C4-2B (cell line): Measurements from ENCODE around the gene TBX5.

ENCODE experiments used
- H3K27ac ChIP-seq: fragments of 450-650 bp; 2 replicates; pipeline ENCODE4 v1.5.1; 2017
- CTCF ChIP-seq: fragments of 450-650 bp; conservative IDR thresholded peaks from 2 replicates; pipeline ENCODE4 v1.5.1; 2017; ENCODE audit warnings: mild to moderate bottlenecking
- ZFX ChIP-seq: fragments of 450-650 bp; IDR thresholded peaks from 2 replicates; pipeline ENCODE4 v1.6.1; 2017

TBX5 gene

DNA sequence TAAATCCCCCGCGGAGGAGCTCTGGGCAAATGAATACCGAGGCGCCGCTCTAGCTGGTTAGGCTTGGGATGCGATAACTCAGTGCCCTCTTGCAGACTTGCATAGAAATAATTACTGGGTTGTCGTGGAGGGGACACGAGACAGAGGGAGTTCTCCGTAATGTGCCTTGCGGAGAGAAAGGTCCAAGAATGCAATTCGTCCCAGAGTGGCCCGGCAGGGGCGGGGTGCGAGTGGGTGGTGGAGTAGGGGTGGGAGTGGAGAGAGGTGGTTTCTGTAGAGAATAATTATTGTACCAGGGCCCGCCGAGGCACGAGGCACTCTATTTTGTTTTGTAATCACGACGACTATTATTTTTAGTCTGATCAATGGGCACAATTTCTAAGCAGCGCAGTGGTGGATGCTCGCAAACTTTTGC, 2.5 kb upstream of the TBX5 start:
- TF ChIP-seq ZFX (no peak), CTCF (no peak)
- no peak overlapping the region for H3K27ac ChIP-seq

- no peak overlapping the region for H3K27ac ChIP-seq
Measured at GRCh38 chr12:114407842-114408411, 2.0 kb upstream of the TBX5 start.

DNA sequence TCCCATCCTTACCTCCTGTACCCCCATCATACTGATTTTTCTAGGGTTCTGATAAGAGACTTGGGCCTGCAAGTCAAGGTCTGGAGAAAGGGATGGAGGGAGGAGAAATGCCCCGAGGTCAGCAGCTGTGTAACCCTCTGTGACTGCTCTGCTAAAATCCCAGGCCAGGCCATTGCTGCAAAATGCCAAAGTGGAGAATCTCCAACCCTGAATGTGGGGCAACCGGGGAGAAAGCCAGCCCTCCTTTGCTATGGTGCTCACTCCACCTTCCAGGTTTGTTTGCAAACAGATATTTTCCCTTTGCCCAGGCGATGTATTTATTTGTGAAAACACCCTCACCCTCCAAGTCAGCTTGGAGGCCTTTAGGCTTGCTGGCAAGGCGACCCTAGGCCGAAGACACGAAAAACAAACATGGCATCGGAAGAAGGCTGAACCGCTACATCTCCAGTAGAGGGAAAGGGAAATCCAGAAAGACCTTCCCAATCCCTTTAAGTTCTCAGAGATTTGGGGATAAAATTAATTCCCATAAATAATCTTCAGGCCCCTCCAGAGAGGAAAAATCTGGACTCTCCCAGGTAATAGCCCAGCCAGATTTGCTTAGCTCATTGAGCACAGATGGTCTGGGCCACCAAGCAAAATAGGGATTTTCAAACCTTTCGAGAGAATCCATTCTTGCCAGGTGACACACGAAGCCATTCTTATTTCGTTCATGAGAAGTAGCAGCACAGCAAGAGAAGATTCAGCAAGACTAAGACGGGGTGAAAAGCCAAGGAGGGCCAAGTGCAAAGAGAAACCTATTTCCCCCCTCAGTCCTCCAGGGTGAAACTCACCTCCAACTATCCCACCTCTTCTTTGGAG, 1.3 kb upstream of the TBX5 start:
- TF ChIP-seq ZFX (no peak), CTCF (no peak)
- no peak overlapping the region for H3K27ac ChIP-seq

More at GRCh38 chr12:114407842-114408411, 2.0 kb upstream of the TBX5 start:
- TF ChIP-seq ZFX: no peak
- no peak for TF ChIP-seq CTCF

DNA sequence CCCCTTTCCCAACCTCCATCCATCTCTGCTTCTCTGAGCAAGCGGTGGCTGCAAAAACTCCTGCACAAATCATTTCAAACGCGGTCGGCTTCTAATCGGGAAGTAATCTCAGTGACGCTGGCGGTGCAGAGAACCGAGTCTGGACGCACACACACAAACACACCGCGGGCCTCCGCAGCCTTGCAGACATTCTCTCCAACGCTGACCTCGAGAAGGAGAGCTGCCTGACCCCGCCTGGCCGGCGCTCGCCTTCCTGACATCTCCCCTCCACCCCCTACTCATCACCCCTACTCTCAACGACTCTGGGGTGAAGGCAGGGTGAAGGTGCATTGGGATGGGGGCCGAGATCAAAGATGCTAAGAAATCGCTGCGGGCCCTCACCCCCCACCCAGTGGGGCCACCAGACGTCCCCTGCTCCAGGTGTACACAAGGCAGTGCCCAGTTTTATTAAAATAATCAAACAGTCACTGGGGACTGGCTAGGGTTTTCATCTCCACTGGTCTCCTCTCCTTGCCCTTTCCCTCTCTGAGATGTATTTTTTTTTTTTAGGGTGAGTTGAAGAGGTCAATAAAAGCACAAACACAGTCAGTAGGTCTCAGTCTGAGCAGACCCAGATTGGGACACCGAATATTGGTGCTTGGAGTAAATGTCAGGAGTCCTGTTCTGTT, 506 bp upstream of the TBX5 start:
- no peak overlapping the region for H3K27ac ChIP-seq

DNA sequence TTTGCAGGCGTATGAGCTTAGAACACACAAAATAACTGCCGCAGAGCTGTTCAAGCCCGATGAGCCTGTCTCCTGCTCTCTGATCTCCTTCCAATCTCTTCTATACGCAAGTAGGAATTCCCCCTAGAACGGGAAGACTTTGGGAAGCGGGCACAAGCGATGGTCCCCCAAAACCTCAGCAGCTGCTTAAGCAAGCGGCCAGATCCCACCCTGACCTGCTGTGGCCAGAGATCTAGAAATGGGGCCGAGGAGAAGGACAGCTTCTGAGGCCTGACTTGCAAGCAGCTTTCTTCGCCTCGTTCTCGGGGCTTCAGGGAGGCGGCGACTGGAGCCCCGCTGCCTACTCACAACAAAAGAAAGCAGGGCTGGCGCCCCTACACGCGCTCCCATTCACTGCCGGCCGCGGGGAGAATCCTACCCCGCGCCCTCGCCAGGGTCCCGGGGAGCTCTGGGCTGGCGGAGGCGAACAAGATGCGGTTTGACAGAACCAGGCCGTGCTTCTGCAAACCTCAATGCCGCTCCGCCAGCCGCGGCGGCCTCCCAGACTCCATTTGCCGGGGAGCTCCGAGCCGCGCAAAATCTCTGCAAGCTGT, 922 bp downstream of the TBX5 start:
- no peak overlapping the region for H3K27ac ChIP-seq
- TF ChIP-seq ZFX (no peak), CTCF (no peak)

More for the DNA sequence above, 506 bp upstream of the TBX5 start:
- TF ChIP-seq CTCF (no peak), ZFX (no peak)

DNA sequence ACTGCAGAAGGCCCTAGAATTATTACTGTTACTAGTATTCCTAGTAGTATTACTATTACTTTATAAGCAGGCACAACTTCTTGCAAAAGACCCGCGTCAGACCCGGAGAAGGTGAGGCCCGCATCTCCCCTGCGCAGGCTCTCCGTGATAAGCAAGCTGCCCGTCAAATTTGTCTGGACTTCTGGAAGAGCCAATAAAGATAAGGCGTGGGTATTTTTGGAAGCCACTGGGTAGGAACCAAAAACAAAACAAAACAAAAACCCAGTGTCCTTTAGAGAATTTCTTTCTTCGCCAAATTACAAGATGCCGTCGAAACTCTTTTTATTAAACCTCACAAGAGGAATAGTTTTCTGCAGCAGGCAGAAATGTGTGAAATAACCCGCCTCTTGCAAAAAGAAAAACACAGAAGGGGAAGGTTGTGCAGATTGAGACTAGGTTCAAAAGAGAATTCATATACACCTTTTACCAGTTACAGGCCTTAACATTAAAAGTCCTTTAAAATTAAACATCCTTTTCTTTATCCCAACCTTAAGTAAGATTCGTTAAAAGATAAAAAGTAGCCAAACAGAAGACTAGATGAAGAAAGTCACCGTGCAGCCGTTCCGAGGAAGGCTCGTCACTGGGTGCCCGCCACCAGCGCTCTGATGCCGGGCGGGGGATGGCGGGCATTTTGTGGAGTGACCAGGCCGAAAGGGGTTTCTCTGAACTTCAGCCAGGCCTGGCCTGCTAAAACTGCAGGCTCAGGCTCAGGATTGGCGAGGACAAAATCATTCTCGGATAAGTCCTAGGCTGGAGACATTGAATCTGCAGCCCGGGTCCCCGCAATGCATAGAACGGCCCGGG, 1.6 kb downstream of the TBX5 start:
- TF ChIP-seq ZFX (no peak), CTCF (no peak)
- no peak overlapping the region for H3K27ac ChIP-seq
